ENCODE measurements around the gene RGS12. TPM values are rescaled to one million over a fixed set of nuclear protein-coding genes. Genes with fewer than 3 reads are reported as not detected.

The RGS12 gene
- total RNA-seq, 1 donor from 2014 or later: 29.6 TPM

- no peak for DNase-seq (ENCODE audit: low spot score)
Observed at GRCh38 chr4:3252831-3253641, 39.8 kb upstream of the RGS12 start.

GRCh38 chr4:3253808-3254207 is 39.0 kb upstream of the RGS12 start:
- DNase-seq (ENCODE audit: low spot score): no peak

- DNase-seq (ENCODE audit: low spot score): no peak
Observed at GRCh38 chr4:3254302-3255131, 38.3 kb upstream of the RGS12 start.

- no peak for DNase-seq (ENCODE audit: low spot score)
Observed at GRCh38 chr4:3255611-3256186, 37.1 kb upstream of the RGS12 start.

GRCh38 chr4:3256230-3257102 is 36.4 kb upstream of the RGS12 start:
- DNase-seq (ENCODE audit: low spot score): no peak

GRCh38 chr4:3257103-3257555 is 35.7 kb upstream of the RGS12 start:
- DNase-seq (ENCODE audit: low spot score): no peak

- no peak for DNase-seq (ENCODE audit: low spot score)
Observed at GRCh38 chr4:3257556-3258482, 35.0 kb upstream of the RGS12 start.

- no peak for DNase-seq (ENCODE audit: low spot score)
Observed at GRCh38 chr4:3261411-3262207, 31.2 kb upstream of the RGS12 start.

GRCh38 chr4:3262208-3263052 is 30.4 kb upstream of the RGS12 start:
- no peak for DNase-seq (ENCODE audit: low spot score)

GRCh38 chr4:3263053-3263875 is 29.6 kb upstream of the RGS12 start:
- no peak for DNase-seq (ENCODE audit: low spot score)

GRCh38 chr4:3263876-3264193 is 29.0 kb upstream of the RGS12 start:
- DNase-seq (ENCODE audit: low spot score): no peak

GRCh38 chr4:3266076-3266475 is 26.7 kb upstream of the RGS12 start:
- no peak for DNase-seq (ENCODE audit: low spot score)

- no peak for DNase-seq (ENCODE audit: low spot score)
Observed at GRCh38 chr4:3267576-3268394, 25.0 kb upstream of the RGS12 start.

GRCh38 chr4:3268395-3269104 is 24.3 kb upstream of the RGS12 start:
- no peak for DNase-seq (ENCODE audit: low spot score)

- no peak for DNase-seq (ENCODE audit: low spot score)
Observed at GRCh38 chr4:3269105-3269927, 23.5 kb upstream of the RGS12 start.

All from umbilical cord (tissue), 2 donors.